Activated T-helper 9 cell treated with anti-CD3 and anti-CD28 coated beads, Interleukin-2, amount 50 U/mL, for 16 hours (primary cell): ENCODE measurements around the gene CDKAL1.
"Not testable (repeated sequence)": the region's sequence is repeated elsewhere in the genome, so short reads cannot be mapped to it uniquely, and the experiment has no call there.

Experiments
- DNase-seq: peaks from one replicate; pipeline ENCODE4 v3.0.0-alpha.2; 2020; ENCODE audit warnings: low read depth

CDKAL1 gene

DNA sequence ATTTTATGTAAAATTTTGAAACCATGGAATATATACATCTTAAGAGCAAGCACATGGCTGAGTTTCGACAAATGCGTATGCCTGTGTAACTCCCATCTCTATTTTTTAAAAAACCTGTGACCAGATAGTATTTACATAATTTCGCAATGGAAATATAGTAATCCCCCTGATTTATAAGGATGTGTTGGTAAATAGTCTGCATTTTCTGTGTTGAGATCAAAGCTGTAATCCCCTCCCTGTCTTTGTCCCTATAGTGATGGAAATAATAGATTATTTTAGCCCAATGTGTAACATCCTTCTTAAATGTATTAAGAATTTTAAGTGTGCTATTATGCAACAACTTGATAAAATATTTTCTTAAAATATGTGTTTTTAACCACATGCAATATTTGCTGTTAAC lies 267.3 kb downstream of the CDKAL1 start:
- no peak for DNase-seq

DNA sequence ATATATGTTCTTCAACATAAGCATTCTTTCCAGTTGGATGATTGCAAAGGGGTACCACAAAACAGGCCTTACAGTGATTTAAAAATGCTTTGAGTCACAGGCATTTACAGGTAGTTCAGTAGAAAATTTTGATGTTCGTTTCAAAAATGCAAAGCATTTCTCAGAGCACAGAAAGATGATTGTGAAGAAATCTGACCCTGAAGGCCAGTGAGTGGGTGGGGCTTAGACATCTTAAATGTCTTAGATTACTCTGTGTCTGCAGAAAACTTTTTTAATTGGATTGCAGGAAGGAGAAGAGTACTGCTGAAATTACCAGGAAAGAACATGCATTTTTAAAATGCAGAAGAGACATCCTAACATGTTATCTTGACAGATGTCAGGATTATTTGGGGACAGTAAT lies 268.3 kb downstream of the CDKAL1 start:
- no peak for DNase-seq

DNA sequence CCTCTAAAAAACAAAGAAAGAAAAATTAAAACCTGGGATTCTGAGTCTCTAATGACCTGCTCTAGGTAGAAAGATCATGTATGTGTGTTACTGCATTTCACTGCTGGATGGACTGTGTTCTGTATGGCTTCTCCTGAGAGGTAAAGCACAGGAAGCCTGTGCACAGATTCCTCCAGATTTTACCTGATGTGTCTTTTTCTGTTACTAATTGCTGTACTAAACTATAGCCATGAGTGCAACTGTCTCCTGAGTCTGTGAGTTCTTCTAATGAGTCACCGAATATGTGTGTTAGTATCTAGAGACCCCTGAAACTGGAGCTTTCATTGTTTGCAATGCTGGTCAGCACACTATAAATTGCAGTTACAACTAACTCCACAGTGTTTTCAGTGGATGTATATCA lies 270.8 kb downstream of the CDKAL1 start:
- no peak for DNase-seq

DNA sequence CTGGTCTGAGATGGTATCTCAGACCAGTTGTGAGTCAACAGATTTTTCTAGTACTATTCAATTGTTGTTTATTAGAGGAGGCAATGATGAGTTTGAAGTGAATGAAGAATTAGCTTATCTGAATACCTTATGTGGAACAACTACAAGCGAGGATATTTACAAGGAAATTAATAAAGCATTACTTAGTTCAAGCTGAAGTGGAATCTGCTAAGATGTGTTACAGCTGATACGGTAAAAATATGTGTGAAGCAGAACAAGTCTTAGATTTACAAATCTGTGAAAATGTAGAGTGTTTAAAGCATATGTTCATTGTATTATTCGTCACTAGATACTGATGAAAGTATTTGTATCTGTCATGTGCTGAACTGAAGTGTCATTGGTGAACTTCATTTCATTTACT lies 272.4 kb downstream of the CDKAL1 start:
- DNase-seq: no peak

DNA sequence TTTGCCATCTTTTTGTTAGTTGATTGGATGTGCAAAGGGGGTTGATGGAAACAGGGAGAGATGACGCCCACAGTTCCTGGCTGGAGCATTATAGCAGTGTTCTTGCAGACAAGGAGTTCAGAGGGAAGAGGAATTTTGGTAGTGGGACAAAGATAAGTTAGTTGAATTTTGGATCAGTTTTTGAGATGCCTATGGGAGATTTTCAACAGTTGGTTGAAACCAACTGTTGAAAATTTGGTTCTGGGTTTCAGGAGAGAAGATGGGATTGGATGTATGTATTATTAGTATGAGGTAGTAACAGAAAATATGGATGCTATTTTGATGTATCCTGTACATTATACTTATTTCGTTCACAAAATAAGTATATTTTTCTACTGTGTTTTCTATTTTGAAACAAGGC lies 274.2 kb downstream of the CDKAL1 start:
- no peak for DNase-seq

DNA sequence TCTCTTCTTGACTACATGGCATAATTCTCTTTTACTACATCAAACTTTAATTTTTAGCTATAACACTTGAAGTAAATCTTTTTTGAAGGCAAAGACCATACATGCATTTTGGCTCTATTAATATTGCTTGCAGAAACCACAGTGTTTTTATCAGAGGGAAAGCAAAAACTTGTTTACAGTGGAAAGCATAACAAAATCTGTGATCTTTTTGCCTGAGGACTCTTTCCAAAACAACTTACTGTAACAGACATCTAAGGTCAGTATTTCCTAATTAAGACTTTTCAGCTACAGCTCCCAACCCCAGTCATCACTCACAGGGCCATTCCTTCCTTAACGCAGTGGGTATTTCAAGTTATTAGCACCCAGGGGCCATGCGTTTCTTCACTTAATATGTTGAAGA lies 274.7 kb downstream of the CDKAL1 start:
- DNase-seq: no peak

DNA sequence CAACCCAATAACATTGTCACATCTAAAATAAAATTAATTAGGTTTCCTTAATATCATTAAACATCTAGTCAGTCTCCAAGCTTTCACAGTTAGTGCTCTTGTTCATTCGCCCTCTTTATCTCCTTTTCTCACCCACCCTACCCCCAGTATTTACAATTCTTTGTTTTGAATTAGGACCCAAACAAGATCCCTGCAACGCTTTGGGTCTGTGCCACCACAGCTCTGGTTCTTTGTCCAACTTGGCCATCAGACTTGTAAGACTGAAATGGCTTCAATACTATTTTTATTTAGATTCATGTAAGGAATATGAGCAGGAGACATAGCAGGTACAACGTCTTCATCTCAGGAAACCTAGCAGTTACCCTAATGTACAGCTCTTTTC lies 276.5 kb downstream of the CDKAL1 start:
- DNase-seq: no peak

DNA sequence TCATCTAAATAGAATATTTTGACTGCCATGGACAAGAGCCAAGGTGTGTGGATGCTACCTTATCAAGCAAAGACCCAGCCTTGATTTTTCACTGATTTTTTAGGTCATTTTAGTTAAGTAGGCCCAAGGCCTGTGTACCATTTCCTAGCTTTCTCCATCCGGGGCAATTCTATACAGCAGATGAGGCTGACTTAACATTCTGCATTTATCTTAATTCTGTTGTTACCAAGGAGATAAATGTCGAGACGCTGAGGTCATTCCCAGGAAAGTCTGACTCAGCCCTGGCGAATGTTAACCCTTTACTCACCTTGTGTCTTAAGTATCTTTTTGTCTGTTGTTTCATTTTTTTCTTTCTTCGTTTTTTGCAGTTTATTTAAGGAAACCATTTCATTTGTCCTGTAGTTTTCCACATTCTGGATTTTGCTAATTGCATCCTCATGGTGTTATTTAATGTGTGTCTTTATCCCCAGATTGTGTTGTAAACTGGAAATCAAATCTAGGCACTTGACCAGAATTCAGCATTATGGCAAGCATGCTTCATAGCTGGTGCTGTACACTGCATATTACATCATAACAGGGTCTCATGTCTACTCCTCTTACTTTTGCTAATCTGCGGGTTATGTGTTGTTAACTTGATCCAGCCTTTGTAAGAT lies 277.0 kb downstream of the CDKAL1 start:
- DNase-seq: no peak

DNA sequence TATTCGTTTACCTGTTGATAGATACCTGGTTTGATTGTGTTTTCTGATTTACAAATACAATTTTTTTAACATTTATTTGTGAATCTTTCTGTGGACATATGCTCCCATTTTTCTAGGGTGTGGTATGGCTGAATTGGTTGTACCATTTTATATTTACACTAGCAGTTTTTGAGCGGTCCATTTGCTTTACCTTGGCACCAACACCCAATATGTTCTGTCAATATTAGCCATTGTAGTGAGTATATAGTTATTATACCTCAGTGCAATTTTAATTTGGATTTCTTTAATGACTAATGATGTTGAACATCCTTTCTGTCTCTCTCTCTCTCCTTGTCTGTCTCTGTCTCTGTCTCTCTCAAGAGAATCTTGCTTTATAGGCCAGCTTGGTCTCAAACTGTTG lies 278.5 kb downstream of the CDKAL1 start:
- DNase-seq: no peak

DNA sequence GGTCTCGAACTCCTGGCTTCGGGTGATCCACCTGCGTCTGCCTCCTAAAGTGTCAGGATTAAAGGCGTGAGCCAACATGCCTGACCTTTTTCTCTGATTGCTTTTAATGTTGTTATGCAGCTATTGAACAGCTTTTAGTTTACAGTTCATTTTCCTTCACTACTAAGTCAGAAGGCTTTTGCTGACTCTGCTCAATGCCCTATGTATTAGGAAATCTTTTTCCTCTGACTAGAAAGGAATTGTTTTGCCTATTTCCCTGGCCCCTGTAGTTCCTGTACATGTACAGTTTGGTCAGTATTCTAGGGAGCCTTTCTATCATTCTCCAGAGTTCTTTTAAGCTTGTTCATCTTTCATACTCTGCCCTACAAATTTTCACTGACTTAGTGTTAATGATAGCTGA lies 280.2 kb downstream of the CDKAL1 start:
- DNase-seq: no peak

DNA sequence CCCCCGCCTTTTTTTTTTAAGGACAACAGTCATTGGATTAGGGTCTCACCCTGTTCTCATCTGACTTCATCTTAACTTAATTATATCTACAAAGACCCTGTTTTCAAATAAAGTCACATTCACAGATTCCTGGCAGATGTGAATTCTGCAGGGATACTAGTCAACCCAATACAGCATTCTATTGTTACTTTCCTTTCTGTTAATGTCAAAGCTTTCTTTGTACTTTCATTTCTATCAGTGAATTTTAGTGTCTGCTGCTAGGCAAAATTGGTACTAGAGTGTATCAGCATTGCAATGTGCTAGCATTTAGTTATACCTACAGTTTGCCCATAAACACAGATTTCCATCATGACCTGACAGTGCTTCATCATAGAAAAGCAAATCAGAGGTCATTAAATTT lies 281.9 kb downstream of the CDKAL1 start:
- DNase-seq: no peak

DNA sequence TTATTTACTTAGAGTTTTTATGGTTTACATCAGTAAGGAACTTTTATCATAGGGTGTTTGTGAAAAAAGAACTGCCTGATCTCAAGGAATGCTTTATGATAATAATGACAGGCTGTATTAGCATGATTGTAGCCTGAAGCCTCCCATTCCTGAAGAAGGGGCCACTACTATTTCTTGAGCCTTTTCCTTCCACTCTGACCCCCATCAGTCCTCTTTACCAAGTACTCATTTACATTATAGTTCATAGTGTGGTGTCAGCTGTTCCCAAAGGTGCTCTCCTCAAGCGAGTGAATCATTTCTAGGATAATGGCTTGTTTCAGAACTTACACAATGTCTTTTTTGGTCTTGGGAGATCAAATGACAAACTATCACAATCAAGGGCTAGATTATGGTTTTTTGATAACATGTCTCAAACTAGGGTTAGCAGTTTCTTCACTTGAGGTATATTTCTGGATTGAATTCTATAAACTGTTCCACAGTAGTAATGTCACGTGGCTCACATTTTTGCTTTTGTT lies 283.6 kb downstream of the CDKAL1 start:
- DNase-seq: no peak

DNA sequence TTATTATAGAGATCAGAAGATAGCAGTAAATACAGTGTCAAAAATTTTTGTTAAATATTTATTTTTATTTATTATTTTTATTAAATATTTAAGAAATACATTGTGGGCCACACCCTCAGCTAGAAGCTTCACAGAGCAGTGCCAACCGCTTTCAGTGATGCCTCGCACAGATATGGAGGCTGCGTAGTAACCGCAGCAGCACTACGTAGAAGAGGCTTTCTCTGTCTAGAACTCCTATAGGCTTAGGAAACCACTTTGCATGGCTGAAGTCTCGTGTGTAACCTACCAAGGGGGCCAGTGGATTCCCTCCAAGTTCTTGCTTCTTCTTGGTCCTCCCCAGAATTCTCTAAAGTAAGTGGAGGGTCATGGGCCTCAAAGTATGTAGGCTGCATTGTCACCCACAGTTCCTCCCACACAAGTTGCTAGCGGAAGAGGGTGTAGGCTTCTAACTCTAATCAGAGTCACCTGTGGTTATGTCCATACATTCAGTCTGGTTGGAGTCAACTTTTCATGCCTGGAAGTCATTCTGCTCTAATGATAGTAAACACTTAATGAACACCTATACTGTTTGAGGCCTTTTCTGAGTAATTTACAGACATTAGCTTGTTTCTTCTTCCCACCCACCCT lies 285.6 kb downstream of the CDKAL1 start:
- no peak for DNase-seq

DNA sequence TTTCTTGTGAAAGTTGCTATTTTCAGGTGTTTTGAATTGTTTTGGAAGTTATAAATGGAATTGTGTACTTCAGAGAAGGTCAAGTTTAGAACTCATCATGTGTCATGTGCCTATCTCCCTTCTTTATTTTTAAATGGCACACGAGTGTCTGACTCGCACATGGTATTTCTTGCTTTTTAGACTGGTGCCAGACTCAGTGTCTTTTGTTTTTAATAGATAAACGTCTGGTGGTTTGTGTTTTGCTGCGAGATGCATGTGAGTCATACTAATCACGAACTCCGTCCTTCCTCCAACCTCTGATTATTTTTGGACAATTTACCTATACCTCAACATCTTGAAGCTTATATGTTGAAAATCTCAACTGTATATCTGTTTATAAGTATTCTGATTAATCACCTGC lies 292.1 kb downstream of the CDKAL1 start:
- DNase-seq: no peak

DNA sequence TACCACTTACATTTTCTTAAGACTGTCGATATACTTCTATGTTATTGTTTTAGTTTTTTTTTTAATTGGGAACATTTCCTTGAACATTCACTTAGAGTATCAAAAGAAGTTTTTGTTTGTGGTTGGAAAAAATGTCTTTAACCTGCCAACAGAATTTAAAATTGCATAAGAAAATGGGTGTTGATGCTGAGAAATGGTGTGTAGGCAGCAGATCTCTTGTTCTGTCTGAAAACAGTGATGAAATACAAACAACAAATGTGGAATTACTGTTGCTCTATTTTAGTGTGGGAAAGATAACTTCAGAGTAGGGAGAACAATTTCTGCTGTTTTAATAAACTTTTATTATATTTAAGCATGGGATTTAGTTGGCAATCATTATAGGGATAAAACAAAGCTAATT lies 293.5 kb downstream of the CDKAL1 start:
- DNase-seq: no peak

DNA sequence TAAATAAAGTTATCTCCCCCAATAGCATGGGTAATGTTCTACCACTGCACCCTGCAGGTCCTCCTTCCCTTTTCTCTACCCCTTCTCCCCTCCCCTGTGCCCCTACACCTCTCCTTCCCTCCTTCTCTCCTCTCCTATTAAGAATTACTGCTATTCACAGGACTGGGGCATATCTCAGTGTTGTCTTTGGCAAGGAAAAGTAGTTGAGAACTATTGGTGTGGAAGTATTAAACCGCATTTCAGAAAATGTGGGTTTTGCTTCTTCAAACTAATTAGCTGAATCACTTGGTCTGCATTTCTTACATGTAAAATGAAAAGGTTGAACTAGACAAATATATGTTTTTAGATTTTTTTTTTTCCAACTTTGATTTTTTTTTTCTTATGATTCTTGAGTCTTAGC lies 296.3 kb downstream of the CDKAL1 start:
- no peak for DNase-seq

DNA sequence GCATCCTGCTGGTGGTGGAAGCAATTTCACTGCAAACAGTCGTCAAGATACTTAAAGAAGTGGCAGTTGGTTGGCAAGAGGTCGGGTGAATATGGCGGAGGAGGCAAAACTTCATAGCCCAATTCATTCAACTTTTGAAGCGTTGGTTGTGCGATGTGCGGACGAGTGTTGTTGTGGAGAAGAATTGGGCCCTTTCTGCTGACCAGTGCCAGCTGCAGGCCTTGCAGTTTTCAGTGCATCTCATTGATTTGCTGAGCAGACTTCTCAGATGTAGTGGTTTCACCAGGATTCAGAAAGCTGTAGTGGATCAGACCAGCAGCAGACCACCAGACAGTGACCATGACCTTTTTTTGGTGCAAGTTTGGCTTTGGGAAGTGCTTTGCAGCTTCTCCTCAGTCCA lies 297.0 kb downstream of the CDKAL1 start:
- not testable (repeated sequence) for DNase-seq

DNA sequence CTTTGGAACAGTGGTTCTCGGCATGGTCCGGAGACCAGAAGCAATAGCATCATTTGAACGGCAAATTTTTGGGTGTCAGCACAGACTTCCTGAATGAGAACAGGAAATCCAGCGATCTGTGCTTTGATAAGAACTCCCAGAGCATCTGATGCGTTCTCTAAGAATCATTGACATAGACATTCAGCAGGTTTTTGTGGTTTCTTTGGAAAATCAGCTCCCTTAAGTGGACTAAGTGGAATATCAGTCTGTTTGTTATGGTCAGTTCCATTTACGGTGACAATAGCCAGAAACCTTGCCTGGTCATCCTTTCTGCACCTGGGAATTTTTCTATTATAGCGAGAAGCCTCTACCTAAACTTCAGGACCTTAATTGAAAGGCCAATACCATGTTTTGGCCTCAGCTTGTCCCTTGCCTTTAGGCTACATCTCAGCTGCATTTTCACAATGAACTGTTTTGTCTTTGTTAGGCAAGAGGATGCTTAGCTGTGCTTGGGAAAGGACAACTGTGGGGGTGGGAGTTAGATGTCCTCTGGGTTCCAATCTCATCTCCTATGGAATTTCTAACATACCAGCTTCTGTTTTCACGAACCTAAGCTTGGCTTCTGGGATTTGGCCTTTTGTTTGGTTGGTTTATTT lies 299.7 kb downstream of the CDKAL1 start:
- DNase-seq: no peak

DNA sequence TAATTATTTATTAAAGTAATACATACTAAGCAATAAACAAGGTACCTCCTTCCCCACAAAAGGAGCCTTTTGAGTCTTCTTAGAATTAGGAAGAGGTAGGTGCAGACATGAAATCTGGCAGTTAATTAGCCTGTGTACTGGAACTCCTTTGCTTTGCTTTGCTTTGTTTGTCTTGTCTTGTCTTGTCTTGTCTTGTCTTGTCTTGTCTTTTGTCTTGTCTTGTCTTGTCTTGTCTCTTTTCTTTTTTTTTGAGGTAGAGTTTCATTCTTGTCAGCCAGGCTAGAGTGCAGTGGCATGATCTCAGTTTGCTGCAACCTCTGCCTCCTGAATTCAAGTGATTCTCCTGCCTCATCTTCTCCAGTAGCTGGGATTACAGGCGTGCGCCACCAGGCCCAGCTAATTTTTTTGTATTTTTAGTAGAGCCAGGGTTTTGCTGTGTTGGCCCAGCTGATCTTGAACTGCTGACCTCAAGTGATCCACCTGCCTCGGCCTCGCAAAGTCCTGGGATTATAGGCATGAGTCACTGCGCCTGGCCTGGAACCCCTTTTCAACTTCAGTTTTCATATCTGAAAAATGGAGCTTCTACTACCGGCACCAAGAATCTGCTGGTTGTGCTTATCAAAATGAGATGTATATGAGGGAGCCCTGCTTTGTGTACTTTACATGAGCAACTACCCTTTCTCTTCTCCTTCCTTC lies 301.2 kb downstream of the CDKAL1 start:
- no peak for DNase-seq

DNA sequence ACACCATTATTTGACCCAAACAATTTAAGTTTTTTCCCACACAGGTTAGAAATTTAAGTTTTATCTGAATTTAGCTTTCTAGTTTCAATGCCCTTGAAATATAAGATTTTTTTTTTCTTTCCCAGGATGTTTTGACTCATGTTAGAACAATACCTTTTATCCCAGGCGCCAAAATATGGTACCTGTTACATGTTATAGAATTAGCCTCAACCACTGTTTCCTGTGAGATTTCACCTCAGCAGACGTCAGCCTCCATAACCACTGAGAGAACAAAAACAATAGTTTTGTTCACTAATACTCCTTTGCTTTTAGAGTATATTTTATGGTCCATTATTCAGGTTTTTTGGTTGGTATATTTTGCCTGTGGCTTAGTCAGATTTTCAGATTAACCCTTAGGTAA lies 302.9 kb downstream of the CDKAL1 start:
- no peak for DNase-seq

DNA sequence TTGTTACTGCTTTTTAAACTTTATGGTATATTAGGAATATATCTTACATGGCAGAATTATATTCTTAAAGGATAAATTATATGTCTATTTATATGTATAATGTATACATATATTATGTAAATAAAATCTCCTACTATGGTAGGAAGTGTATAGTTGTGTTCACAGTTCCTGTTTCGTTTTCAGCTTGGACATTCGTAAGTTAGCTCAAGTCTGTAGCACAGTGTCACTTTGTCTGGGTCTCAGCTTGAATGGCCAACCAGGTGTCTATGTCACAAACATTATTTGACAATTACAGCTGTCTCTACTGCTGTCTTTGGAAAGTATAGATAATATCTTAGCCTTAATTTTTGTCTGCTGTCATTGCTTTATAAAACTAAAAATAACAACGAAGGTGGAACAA lies 303.9 kb downstream of the CDKAL1 start:
- no peak for DNase-seq

DNA sequence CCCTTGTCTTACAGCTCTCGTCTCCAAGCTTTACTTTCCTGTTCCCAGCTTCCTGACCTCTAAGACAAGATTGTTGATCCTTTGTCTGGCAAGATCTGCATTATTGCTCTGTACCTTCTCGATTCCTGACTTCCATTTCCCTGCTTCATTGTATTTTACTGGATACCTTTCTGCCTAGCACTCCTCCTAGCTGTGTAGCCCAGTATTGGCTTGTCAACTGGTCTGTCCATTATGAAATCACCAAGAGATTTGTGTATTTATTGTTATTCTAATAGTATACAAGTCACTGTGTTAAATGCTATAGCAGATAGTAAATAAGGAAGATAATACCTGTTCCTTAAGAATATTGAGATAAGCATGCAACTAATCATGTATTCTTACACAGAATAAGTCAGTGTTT lies 305.4 kb downstream of the CDKAL1 start:
- no peak for DNase-seq

DNA sequence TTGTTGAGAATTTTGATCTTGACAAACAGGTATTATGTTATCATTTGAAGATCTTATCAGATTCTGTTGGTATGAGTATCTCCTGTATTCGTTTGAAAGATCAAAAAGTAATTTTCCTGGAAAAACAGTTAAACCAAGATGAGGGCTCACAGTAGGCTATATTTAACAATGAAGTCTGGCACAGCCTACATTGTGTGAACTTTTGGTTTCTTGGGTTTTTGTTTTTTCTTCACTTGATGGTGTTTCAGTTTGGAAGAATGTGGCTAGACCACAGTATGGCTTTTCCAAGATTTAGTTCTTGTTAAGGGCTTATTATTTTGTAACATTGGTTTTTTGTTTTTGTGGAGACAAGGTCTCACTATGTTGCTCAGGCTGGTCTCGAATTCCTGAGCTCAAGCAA lies 306.4 kb downstream of the CDKAL1 start:
- no peak for DNase-seq
